A673 (cell line): ENCODE data around the gene MLN. TPM values are rescaled to one million over a fixed set of nuclear protein-coding genes. Genes with fewer than 3 reads are reported as not detected.

Experiments used
- BruUV-seq: library from RNA; stranded (reverse); fragments of 400-500 nt; replicated peaks from 2 replicates; lab custom pipeline; 2021; lab: Mats Ljungman, UMichigan
- CTCF ChIA-PET: fragments of 300-600 bp; sonication (Branson Sonifier 250); formaldehyde crosslinking; loops from one replicate; lab custom pipeline; 2022; ENCODE audit warnings: antibody characterized with exemption; lab: Charles Lee
- POLR2A ChIA-PET: fragments of 300-600 bp; sonication (Branson Sonifier 250); formaldehyde crosslinking; loops from one replicate; lab custom pipeline; 2022; ENCODE audit warnings: antibody characterized with exemption; ENCODE audit not compliant: low non-redundant PET; lab: Charles Lee
- DNase-seq: peaks from one replicate; pipeline ENCODE4 v3.0.0-alpha.2; 2015; ENCODE audit warnings: low spot score
- H3K27ac ChIP-seq: fragments of 200-600 bp; sonication (generic); 2 replicates; pipeline ENCODE4 v1.5.1; 2016; ENCODE audit warnings: mixed run types, low read depth, mild to moderate bottlenecking, mixed read lengths, antibody characterized with exemption, low read length; ENCODE audit not compliant: poor library complexity, severe bottlenecking
- H3K27me3 ChIP-seq: fragments of 200-600 bp; sonication (generic); replicated peaks from 2 replicates; pipeline ENCODE4 v1.6.1; 2017; ENCODE audit warnings: mixed run types, low read depth, mild to moderate bottlenecking, mixed read lengths, antibody characterized with exemption, low read length; ENCODE audit not compliant: insufficient read depth, poor library complexity
- H3K36me3 ChIP-seq: fragments of 200-600 bp; sonication (generic); 2 replicates; pipeline ENCODE4 v1.6.1; 2016; ENCODE audit warnings: mixed run types, mild to moderate bottlenecking, mixed read lengths, antibody characterized with exemption, low read length; ENCODE audit not compliant: insufficient read depth, poor library complexity, severe bottlenecking
- H3K4me1 ChIP-seq: fragments of 200-600 bp; sonication (generic); 2 replicates; pipeline ENCODE4 v1.6.1; 2017; ENCODE audit warnings: mixed run types, mild to moderate bottlenecking, mixed read lengths, antibody characterized with exemption, low read length; ENCODE audit not compliant: insufficient read depth, poor library complexity, severe bottlenecking
- H3K4me3 ChIP-seq: fragments of 200-600 bp; sonication (generic); 2 replicates; pipeline ENCODE4 v1.5.1; 2016; ENCODE audit warnings: low read depth, mixed run types, mild to moderate bottlenecking, mixed read lengths, low read length; ENCODE audit not compliant: poor library complexity, severe bottlenecking
- H3K9me3 ChIP-seq: fragments of 200-600 bp; sonication (generic); 2 replicates; pipeline ENCODE4 v1.6.1; 2016; ENCODE audit warnings: mixed run types, low read depth, mild to moderate bottlenecking, mixed read lengths, antibody characterized with exemption, low read length; ENCODE audit not compliant: poor library complexity, severe bottlenecking
- EZH2 ChIP-seq: fragments of 200-600 bp; sonication (generic); IDR thresholded peaks from 2 replicates; pipeline ENCODE4 v1.6.1; 2017; ENCODE audit warnings: borderline replicate concordance, low read depth, mild to moderate bottlenecking, mixed read lengths, antibody characterized with exemption, low read length; ENCODE audit not compliant: poor library complexity, severe bottlenecking
- intact Hi-C: fragments of 100-400 bp; cut with micrococcal nuclease; formaldehyde crosslinking; loops from one replicate; pipeline ENCODE4 v1.10.0; 2022; ENCODE audit not compliant: unreplicated experiment
- total RNA-seq: library from RNA; stranded (reverse); gene quantifications from 2 replicates; pipeline ENCODE4 v1.2.3, GENCODE V29; 2021
- TF ChIP-seq, protein P1 (sequence below): fragments of 300-800, 200-600 bp; sonication (generic); conservative IDR thresholded peaks from 2 replicates; pipeline ENCODE4 v1.5.1; 2017; ENCODE audit warnings: low read depth, mild to moderate bottlenecking, antibody characterized with exemption, low read length, moderate library complexity, mixed read lengths

The MLN gene
- total RNA-seq, 1 experiment from 2014 or later, result not detected

DNA sequence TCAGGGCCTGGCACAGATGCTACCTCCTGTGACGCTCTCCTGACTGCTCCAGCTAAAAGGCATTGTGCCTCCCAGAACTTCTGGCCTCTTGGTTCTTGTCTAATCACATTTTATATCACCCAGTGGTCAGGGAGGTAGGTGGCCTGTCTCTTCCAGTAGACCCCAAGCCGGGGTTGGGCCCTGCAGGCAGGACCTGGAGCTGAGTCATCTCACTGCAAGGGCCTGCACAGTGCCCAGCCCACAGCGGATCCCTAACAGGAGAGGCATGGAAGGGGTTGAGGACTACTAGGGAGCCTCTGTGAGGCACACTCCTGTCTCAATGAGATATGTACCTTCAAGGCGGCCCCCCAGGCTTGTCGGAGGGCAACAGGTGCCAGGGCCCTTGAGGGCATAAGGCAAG lies 21.2 kb downstream of the MLN start:
- BruUV-seq, result no TSS peak
- intact Hi-C loops, result no loop called here
- no peak for TF ChIP-seq EZH2
- TF ChIP-seq, protein P1, sequence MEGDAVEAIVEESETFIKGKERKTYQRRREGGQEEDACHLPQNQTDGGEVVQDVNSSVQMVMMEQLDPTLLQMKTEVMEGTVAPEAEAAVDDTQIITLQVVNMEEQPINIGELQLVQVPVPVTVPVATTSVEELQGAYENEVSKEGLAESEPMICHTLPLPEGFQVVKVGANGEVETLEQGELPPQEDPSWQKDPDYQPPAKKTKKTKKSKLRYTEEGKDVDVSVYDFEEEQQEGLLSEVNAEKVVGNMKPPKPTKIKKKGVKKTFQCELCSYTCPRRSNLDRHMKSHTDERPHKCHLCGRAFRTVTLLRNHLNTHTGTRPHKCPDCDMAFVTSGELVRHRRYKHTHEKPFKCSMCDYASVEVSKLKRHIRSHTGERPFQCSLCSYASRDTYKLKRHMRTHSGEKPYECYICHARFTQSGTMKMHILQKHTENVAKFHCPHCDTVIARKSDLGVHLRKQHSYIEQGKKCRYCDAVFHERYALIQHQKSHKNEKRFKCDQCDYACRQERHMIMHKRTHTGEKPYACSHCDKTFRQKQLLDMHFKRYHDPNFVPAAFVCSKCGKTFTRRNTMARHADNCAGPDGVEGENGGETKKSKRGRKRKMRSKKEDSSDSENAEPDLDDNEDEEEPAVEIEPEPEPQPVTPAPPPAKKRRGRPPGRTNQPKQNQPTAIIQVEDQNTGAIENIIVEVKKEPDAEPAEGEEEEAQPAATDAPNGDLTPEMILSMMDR, result no peak
- Histone ChIP-seq H3K27me3 (no peaks in the 10 kb centered on the region), H3K4me1 (peaks cover 20% of the 10 kb centered on the region), H3K36me3 (peaks cover 74% of the 10 kb centered on the region), H3K4me3 (no peak overlapping the region), H3K9me3 (no peaks in the 10 kb centered on the region), H3K27ac (no peak overlapping the region)
- DNase-seq, result no peak
- CTCF ChIA-PET, result no interaction called here
- POLR2A ChIA-PET, result no interaction called here

DNA sequence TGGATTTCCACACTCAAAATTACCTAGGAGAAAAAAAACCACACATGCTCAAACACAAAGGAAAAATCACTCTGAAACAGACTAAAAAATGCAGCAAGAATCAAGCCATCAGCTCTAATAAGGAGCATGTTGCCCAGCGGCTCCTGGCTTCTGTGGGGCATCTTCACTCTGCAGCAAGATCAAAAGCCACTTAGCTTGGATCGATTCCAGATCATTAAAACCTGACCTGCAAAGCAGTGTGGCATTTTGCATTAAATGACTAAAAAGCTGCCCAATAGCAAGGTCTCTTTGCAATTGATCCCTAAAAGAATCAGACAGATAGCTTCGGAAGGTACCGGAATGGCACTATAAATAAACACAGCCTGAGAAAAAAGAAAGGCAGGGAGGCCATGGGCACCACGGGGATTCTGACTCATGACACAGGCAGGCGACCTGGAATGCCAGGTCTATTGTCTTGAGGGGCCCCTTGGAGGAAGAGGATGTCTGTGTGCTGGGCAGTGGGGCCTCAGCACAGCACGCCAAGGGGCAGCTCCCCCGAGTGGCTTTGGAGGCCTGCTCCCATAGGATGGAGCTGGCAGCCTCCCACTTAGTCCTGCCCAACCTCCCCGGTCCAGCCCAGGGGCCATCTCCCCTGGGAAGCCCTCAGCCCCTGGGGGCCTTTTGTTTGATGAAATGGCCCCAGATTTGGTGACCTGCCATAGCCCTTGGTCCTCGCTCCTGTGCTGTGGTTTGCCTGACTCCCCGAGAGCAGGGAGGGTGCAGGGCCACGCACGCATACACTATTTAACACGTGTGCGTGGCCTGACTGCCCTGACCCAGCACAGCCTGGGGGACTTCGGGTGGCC lies 22.4 kb downstream of the MLN start:
- H3K36me3 ChIP-seq, result peaks cover 86% of the 10 kb centered on the region
- ChIA-PET POLR2A (no interaction called here), CTCF (no interaction called here)
- peaks cover 16% of the 10 kb centered on the region for H3K4me1 ChIP-seq
- intact Hi-C loops, result no loop called here
- H3K27ac ChIP-seq, result no peak overlapping the region
- DNase-seq, result no peak
- TF ChIP-seq EZH2, result no peak
- TF ChIP-seq, protein P1, result no peak
- no peaks in the 10 kb centered on the region for H3K27me3 ChIP-seq
- H3K4me3 ChIP-seq, result no peak overlapping the region
- no peaks in the 10 kb centered on the region for H3K9me3 ChIP-seq
- no TSS peak for BruUV-seq

DNA sequence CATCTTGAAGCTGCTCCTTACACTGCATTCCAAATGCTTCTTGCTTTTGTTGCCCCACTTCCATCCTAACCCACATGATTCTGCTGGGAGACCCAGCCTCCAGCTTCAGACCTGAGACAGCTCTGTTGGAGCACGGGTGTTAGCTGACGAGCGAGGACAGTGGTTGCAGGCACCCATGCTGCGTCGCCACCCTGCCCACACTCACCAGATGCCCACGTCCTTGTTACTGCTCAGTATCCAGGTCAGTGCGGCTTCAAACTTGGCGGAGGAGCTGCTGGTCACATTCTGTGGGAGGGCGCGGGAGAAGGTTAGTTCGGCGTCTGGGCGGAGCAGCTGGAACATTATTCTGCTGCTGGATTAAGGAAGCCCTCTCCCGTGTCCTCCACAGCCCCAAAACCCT lies 23.9 kb downstream of the MLN start:
- Histone ChIP-seq H3K36me3 (peaks cover 92% of the 10 kb centered on the region), H3K4me1 (peaks cover 8% of the 10 kb centered on the region), H3K27ac (no peak overlapping the region), H3K4me3 (no peak overlapping the region), H3K27me3 (no peaks in the 10 kb centered on the region), H3K9me3 (no peaks in the 10 kb centered on the region)
- intact Hi-C loops, result no loop called here
- DNase-seq, result no peak
- TF ChIP-seq, protein P1, result no peak
- no peak for TF ChIP-seq EZH2
- ChIA-PET CTCF (interaction anchor here (1.1 kb wide), 1 partner anchor 8 kb away, joined by 3 read pairs; no protein-coding TSS in a partner anchor), POLR2A (no interaction called here)
- BruUV-seq, result no TSS peak
